ENCODE results near the gene LYRM4.

GRCh38 chr6:5217356-5217755, 43.4 kb downstream of the LYRM4 start:
- TF ChIP-seq GTF2F1 (IDR thresholded peaks at IDR 0.05; ENCODE audit: low read depth, low read length): no peak
- no peak for TF ChIP-seq ZNF174 (CRISPR knock-in tag; IDR thresholded peaks at IDR 0.05)
- TF ChIP-seq MCM2 (IDR thresholded peaks at IDR 0.05; ENCODE audit: low read depth): no peak
- no peak for TF ChIP-seq TAF15 (IDR thresholded peaks at IDR 0.05; ENCODE audit: low read depth, low read length)
- TF ChIP-seq, protein P1, sequence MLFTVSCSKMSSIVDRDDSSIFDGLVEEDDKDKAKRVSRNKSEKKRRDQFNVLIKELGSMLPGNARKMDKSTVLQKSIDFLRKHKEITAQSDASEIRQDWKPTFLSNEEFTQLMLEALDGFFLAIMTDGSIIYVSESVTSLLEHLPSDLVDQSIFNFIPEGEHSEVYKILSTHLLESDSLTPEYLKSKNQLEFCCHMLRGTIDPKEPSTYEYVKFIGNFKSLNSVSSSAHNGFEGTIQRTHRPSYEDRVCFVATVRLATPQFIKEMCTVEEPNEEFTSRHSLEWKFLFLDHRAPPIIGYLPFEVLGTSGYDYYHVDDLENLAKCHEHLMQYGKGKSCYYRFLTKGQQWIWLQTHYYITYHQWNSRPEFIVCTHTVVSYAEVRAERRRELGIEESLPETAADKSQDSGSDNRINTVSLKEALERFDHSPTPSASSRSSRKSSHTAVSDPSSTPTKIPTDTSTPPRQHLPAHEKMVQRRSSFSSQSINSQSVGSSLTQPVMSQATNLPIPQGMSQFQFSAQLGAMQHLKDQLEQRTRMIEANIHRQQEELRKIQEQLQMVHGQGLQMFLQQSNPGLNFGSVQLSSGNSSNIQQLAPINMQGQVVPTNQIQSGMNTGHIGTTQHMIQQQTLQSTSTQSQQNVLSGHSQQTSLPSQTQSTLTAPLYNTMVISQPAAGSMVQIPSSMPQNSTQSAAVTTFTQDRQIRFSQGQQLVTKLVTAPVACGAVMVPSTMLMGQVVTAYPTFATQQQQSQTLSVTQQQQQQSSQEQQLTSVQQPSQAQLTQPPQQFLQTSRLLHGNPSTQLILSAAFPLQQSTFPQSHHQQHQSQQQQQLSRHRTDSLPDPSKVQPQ (CRISPR knock-in tag; IDR thresholded peaks at IDR 0.05; ENCODE audit: borderline replicate concordance): no peak
- no peak for TF ChIP-seq ARHGAP35 (IDR thresholded peaks at IDR 0.05; ENCODE audit: partially characterized antibody)
- TF ChIP-seq CTCF (IDR thresholded peaks at IDR 0.05 in 2 of 3, conservative IDR thresholded peaks at IDR 0.05 in 1 of 3; ENCODE audit: insufficient read depth in 2 of 3, low read depth in 1 of 3, low read length in 3 of 3): no peak
- TF ChIP-seq, protein P2, sequence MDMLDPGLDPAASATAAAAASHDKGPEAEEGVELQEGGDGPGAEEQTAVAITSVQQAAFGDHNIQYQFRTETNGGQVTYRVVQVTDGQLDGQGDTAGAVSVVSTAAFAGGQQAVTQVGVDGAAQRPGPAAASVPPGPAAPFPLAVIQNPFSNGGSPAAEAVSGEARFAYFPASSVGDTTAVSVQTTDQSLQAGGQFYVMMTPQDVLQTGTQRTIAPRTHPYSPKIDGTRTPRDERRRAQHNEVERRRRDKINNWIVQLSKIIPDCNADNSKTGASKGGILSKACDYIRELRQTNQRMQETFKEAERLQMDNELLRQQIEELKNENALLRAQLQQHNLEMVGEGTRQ (CRISPR knock-in tag; IDR thresholded peaks at IDR 0.05): no peak
- no peak for TF ChIP-seq ZNF766 (CRISPR knock-in tag; conservative IDR thresholded peaks at IDR 0.05)
- TF ChIP-seq, protein P3, sequence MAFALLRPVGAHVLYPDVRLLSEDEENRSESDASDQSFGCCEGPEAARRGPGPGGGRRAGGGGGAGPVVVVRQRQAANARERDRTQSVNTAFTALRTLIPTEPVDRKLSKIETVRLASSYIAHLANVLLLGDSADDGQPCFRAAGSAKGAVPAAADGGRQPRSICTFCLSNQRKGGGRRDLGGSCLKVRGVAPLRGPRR (CRISPR knock-in tag; IDR thresholded peaks at IDR 0.05): no peak
- TF ChIP-seq POLR2AphosphoS5 (IDR thresholded peaks at IDR 0.05; ENCODE audit: control insufficient read depth, insufficient read depth, low read depth, low read length): no peak
- TF ChIP-seq EP300 (IDR thresholded peaks at IDR 0.05; ENCODE audit: low read length): no peak
- TF ChIP-seq RBFOX2 (IDR thresholded peaks at IDR 0.05; ENCODE audit: low read depth, low read length): no peak

All from K562 (cell line).